Body of pancreas (tissue), 4 donors: Measurements from ENCODE around the gene SLC39A7.

Source experiments
- CTCF ChIP-seq, 7 experiments: fragments of 450-650 bp in 4 of 7; fragments of 200-600 bp in 3 of 7; sonication (generic) in 3 of 7; IDR thresholded peaks; one replicate each; pipeline ENCODE4 v1.5.1; 2016 to 2019; ENCODE audit warnings: antibody characterized with exemption in 7 of 7
- POLR2A ChIP-seq, 3 donors: fragments of 450-650 bp; IDR thresholded peaks; one replicate each; pipeline ENCODE4 v1.6.1; 2016; ENCODE audit warnings: antibody characterized with exemption in 3 of 3, mild to moderate bottlenecking in 2 of 3

DNA sequence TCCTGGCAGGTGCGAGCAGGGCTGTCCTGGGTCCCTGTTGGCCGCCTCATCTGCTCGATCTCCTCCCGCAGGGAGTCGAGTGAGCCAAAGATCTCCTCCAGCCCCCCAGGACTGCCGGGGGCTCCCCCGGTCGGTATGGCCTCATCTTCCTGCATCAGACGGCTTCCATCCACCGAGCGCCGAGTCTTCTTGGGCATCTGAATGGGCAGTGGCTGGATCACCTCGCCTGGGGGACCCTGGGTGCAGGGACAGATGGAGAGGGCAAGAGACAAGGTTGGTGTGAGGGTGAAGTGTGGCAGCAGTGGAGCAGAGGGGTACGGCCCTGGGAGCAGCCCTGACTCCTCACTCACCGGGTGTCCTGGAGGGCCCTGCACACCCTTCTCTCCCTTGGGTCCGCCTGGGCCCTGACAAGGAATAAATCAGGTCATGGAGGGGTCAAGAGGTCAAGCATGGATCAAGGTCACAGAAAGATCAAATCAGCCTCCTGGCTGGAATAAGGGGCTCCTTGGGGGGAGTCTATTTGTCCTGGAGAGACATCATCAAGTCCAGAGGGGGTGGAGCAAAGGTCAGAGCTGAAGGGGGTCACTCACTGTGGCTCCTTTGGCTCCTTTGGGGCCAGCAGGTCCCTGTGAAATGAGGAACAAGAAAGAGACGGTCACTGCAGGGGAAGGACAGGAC, 34.9 kb upstream of the SLC39A7 start:
- no peak for TF ChIP-seq CTCF (IDR thresholded peaks at IDR 0.05)
- TF ChIP-seq POLR2A (IDR thresholded peaks at IDR 0.05) = no peak
